Activated naive CD4-positive, alpha-beta T cell (primary cell): ENCODE results near the gene TTL.
"Not testable (repeated sequence)": the region's sequence is repeated elsewhere in the genome, so short reads cannot be mapped to it uniquely, and the experiment has no call there.

Experiments used
- DNase-seq, 4 experiments: peaks; one replicate each; lab custom pipeline; 2025; lab: John Stamatoyannopoulos, UW

Gene TTL

GRCh38 chr2:112520234-112520783 is 38.4 kb downstream of the TTL start:
- no peak for DNase-seq

- no peak for DNase-seq
These were observed 41.4 kb downstream of the TTL start for GRCh38 chr2:112523291-112523777.

- not testable (repeated sequence) for DNase-seq
These were observed 42.3 kb downstream of the TTL start for GRCh38 chr2:112524276-112524675.

GRCh38 chr2:112528541-112528940 is 46.6 kb downstream of the TTL start:
- no peak for DNase-seq

- DNase-seq: no peak
These were observed 47.8 kb downstream of the TTL start for GRCh38 chr2:112529757-112530156.

GRCh38 chr2:112530728-112531127 is 48.8 kb downstream of the TTL start:
- DNase-seq: no peak

GRCh38 chr2:112534826-112535225 is 52.9 kb downstream of the TTL start:
- DNase-seq: no peak

GRCh38 chr2:112536665-112537064 is 54.7 kb downstream of the TTL start:
- DNase-seq: not testable (repeated sequence)

- no peak for DNase-seq
These were observed 57.4 kb downstream of the TTL start for GRCh38 chr2:112539306-112539705.

GRCh38 chr2:112540906-112541305 is 59.0 kb downstream of the TTL start:
- DNase-seq: no peak

- peak; percentile 59 to 71 (median 64) for DNase-seq
These were observed 59.6 kb downstream of the TTL start for GRCh38 chr2:112541315-112542122.

- peak; percentile 57 to 71 (median 62) for DNase-seq
These were observed 60.4 kb downstream of the TTL start, which contains the start of gene POLR1B for GRCh38 chr2:112542123-112542983. Gene POLR1B (plus strand): TSS chr2:112542465. CDS start chr2:112542495, 30 bp downstream.

- no peak for DNase-seq
These were observed 61.2 kb downstream of the TTL start for GRCh38 chr2:112542984-112543661.

GRCh38 chr2:112547333-112547732 is 65.4 kb downstream of the TTL start:
- DNase-seq: no peak

GRCh38 chr2:112548980-112549379 is 67.0 kb downstream of the TTL start:
- no peak for DNase-seq

GRCh38 chr2:112566104-112566503 is 84.1 kb downstream of the TTL start:
- DNase-seq: no peak

GRCh38 chr2:112566508-112566907 is 84.6 kb downstream of the TTL start:
- DNase-seq: not testable (repeated sequence)

GRCh38 chr2:112572005-112572404 is 90.0 kb downstream of the TTL start:
- no peak for DNase-seq

- DNase-seq: no peak
These were observed 95.8 kb downstream of the TTL start for GRCh38 chr2:112577756-112578155.

- DNase-seq: no peak
These were observed 97.3 kb downstream of the TTL start for GRCh38 chr2:112579241-112579640.

GRCh38 chr2:112580084-112580483 is 98.1 kb downstream of the TTL start:
- no peak for DNase-seq

- DNase-seq: no peak
These were observed 100.4 kb downstream of the TTL start for GRCh38 chr2:112582314-112582746.
